ENCODE results near the gene OBSL1. TPM values are rescaled to one million over a fixed set of nuclear protein-coding genes. Genes with fewer than 3 reads are reported as not detected.

The OBSL1 gene
- total RNA-seq, 1 donor, result 39.2 TPM

DNA sequence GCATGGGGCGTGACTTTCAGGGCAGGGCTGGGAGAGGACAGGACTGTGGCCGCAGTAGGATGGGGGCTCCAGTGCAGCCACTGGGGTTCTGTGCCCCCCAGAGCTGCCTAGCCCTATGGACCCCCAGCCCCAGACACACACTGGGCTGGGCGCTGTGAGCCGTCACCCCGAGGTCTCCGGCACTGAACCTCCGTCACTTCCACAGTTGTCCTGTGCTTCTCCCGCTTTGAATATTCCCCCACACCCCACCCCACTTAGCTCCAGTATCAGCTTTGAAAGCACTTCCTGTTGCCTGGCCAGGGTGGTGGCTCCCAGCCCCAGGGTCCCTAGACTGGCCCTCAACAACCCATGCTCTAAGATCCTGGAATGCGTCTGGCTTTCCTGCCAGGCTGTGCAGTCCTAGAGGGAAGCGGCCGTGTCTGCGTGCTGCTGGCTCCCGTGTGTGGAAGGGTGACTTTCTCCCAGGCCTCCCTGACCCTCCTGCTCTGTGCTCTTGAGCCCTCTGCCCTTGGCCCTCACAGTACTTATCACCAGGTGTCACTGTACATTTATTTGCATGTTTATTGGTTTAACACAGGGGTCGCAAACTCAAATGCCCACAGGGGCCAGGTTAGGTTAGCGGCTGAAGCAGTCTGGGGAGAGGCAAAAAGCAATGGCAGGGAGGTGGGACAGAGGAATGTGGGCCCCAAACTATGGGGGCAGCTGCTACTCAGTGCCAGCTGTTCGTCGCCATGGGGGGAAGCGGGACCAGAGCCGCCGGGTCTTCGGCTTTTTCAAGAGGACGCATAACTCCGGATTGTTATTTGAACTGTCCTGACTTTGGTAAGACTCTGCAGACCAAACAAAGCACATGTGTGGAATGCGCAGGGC, 9.9 kb downstream of the OBSL1 start:
- H3K4me3 ChIP-seq (ENCODE audit: low read depth, low read length), result no peak overlapping the region
- TF ChIP-seq CTCF (IDR thresholded peaks at IDR 0.05; ENCODE audit: insufficient read depth, low read length), result no peak
- no peak for DNase-seq (ENCODE audit: low read depth)

DNA sequence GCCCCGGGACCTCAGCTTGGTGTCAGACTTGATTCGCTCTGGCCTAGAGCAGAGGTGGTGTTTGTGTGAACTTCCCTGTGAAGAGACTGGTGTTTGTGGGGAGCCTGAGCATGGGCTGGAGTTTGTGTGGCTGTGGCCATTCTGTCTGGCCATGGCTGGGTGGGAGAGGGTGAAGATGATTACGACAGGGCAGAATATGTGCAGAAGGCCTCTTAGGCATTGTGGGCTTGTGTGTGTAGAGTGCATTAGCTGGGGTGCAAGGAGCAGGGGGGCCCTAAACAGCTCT, 10.5 kb downstream of the OBSL1 start:
- no peak for DNase-seq (ENCODE audit: low read depth)
- TF ChIP-seq CTCF (IDR thresholded peaks at IDR 0.05; ENCODE audit: insufficient read depth, low read length), result no peak
- H3K4me3 ChIP-seq (ENCODE audit: low read depth, low read length), result no peak overlapping the region

GRCh38 chr2:219560037-219560892, 11.1 kb downstream of the OBSL1 start:
- no peak overlapping the region for H3K4me3 ChIP-seq (ENCODE audit: low read depth, low read length)
- DNase-seq (ENCODE audit: low read depth), result no peak
- TF ChIP-seq CTCF (IDR thresholded peaks at IDR 0.05; ENCODE audit: insufficient read depth, low read length), result peak; percentile 71

GRCh38 chr2:219559156-219559915, 12.0 kb downstream of the OBSL1 start:
- no peak for TF ChIP-seq CTCF (IDR thresholded peaks at IDR 0.05; ENCODE audit: insufficient read depth, low read length)
- DNase-seq (ENCODE audit: low read depth), result no peak
- H3K4me3 ChIP-seq (ENCODE audit: low read depth, low read length), result no peak overlapping the region

GRCh38 chr2:219557791-219558785, 13.3 kb downstream of the OBSL1 start:
- no peak overlapping the region for H3K4me3 ChIP-seq (ENCODE audit: low read depth, low read length)
- TF ChIP-seq CTCF (IDR thresholded peaks at IDR 0.05; ENCODE audit: insufficient read depth, low read length), result no peak
- no peak for DNase-seq (ENCODE audit: low read depth)

All from fibroblast of the aortic adventitia (primary cell).